ENCODE data around the gene RAMP3.

DNA sequence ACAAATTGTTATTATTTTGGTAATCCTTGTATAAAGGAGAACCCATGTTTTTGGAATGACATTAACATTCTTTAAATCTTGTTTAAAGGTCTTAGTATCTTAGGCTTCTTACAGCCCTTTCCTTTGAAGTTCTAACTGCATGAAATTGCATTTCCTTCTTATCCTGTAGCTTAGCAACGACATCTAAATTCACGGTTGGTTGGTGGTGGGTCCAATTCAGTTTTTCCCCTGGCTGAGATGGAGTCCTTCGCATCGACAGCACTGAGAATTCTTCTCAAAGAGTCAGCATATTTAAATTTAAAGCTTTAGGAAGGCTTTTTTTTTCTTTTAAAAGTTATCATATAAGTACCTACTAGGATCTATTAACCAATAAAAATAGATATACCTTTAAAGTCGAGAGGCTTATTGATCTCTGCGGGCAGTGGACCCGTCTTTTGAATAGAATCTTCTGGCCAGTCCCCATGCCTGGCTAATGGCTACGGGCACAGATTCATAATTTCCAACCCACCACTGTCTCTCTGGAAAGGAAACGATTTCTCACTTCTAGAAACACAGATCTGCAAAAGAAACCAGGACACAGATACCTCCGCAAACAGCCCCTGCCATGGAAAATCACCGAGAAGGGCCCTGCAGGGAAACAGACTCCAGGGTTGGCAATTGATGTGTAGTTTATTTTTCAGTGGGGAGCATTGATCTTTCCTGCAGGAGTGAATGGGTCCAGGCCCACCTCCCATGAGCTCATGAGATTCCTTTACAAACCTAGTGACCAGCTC lies 63.4 kb downstream of the RAMP3 start:
- TF ChIP-seq, protein P1, sequence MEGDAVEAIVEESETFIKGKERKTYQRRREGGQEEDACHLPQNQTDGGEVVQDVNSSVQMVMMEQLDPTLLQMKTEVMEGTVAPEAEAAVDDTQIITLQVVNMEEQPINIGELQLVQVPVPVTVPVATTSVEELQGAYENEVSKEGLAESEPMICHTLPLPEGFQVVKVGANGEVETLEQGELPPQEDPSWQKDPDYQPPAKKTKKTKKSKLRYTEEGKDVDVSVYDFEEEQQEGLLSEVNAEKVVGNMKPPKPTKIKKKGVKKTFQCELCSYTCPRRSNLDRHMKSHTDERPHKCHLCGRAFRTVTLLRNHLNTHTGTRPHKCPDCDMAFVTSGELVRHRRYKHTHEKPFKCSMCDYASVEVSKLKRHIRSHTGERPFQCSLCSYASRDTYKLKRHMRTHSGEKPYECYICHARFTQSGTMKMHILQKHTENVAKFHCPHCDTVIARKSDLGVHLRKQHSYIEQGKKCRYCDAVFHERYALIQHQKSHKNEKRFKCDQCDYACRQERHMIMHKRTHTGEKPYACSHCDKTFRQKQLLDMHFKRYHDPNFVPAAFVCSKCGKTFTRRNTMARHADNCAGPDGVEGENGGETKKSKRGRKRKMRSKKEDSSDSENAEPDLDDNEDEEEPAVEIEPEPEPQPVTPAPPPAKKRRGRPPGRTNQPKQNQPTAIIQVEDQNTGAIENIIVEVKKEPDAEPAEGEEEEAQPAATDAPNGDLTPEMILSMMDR (IDR thresholded peaks at IDR 0.05; ENCODE audit: low read depth, low read length) = no peak
- TF ChIP-seq EZH2phosphoT487 (IDR thresholded peaks at IDR 0.05; ENCODE audit: low read depth) = no peak

All from OCI-LY3 (cell line).